Stimulated activated CD8-positive, alpha-beta memory T cell treated with anti-CD3 and anti-CD28 coated beads, Interleukin-7, amount 100 ng/mL, for 1 hour (primary cell): ENCODE data around the gene C1orf74.
"Not testable (repeated sequence)": the region's sequence is repeated elsewhere in the genome, so short reads cannot be mapped to it uniquely, and the experiment has no call there.

Experiments
- DNase-seq, 2 donors: peaks; one replicate each; pipeline ENCODE4 v3.0.0-alpha.2; 2020; ENCODE audit warnings: low read depth in 2 of 2

Gene C1orf74

DNA sequence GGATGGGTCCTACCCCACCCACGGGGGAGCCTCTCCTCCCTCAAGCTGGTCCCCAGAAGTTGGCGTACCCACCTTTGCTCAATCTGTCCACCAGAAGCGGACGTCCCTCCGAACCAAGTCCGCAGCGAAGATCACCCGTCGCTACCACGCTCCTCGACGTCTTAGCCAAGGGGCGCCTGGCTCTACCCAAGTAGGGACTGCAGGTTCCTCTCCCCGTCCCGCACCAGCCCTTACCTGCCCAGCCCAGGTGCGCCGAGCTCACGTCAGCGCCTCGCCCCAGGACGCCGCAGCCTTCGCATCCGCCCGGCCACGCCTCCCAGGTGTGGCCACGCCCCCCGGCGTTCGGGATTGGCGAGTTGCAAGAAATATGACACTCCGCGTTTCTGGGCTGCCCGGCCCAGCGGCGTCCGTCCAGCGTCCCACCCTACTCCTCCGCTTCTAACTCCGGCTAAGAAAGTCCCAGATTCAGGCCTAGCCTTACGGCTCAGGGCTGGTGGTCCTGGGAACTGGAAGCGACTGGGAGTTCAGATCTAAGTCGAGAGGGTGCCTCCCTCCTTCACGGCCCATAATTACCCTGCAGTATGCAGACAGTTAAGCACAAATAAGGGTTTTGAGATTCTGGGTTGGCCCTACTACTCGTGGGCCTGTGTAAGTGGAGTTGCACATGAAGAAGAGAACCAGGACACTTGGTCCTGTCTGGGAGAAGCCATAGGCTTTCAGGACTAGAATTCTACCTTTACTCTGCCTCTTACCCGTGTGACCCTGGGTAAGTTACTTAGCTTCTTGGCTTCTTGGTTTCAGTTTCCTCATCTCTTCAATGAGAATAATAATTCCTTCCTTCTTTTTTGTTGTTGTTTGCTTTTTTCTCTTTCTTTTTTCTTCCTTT, 21.8 kb upstream of the C1orf74 start, which contains the start of gene IRF6:
Gene IRF6 (minus strand): TSS at position 268 of the 886 bp plus-strand sequence. CDS start 4,729 bp downstream, outside the sequence.
- DNase-seq, result peak; percentile 40 to 51

DNA sequence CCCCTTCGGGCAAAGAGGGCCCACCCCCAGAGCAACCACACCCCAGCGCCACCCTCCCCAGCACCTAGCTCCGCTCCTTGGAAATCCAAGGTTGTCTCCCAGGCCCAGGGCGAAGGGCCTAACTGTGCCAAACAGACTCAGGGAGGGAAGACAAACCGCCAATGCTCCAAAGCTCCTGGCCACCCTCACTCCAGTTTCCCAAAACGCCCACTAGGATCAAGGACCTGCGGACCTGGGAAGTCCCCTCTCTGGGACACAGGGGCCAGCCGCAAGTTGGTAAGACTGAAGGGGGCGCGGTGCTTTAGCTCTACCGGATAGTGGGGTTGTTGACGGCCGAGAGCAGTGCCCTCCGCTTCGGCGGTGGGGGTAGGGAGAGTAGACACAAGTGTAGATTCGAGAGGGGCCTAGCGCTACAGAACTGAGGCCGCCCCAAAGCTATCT, 21.0 kb upstream of the C1orf74 start:
- DNase-seq, result no peak

- no peak for DNase-seq
Observed at GRCh38 chr1:209803568-209803967, 19.2 kb upstream of the C1orf74 start.

GRCh38 chr1:209802780-209803152, 18.4 kb upstream of the C1orf74 start:
- no peak for DNase-seq

DNA sequence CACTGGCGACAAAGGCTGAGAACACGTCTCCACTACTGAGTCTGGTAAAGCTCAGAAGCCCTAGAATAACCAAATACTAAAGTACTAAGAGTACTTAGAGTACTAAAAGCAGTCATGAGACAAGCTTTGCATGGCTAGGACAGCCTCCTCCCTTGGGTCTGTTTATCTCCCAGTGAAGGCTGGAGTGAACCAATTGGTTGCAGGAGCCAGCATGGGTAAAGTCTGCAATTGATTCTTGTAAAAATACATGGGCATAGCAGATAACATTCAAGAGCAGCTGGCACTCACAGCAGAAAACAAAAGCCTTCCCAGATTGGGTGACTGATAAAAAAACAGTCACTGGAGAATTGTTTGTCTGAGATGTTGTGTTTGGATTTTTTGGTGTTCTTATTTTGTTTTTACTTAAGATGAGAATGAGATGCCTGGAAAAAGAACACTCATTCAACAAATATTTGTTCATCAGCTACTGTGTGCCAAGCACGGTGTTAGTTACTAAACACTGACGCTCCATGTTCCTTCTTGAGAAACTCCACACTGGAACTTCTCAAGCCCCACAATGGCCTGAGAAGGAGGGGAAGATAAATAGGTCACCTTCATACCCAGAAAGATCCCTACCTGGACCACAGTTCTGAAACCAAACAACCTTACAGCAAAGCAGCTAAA, 17.9 kb upstream of the C1orf74 start:
- DNase-seq, result no peak

DNA sequence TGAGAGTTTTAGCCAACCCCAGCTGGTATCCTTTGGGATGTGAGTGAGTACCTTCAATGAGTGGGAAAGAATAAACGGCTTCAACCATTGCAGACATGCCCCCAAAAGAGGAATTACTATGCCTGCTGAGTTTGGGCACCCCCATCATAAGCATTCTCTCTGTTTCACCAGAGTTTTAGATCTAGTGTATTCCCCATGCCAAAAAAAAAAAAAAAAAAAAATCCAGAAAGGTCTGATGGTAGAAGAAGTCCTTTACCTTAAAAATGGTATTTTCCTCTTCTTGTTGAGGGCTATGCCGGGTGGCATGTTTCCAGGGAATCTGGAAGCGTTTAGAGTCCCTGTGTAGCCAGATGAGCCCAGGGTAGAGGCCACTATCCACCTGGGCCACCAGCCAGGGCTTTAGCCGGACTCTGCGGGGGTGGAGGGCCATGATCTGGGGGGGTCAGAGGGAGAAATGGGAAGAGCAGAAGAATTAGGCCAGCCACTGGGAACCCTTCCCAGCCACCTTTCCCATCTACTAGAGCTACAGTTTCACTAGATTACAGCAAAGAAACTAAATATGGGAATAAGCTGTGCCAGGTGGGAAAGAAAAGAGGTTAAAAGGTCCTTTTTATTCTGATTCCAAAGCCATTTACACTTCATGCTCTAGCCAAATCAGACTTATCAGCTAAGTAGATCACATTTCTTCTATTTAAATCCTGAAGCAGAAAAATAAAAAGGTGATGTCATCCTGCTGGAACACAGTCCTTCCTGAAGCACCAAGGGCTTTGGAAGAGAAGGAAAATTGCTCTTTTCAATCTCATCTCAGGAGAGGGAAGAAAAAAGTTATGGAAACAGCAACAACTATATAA, 16.9 kb upstream of the C1orf74 start:
- DNase-seq, result no peak

- no peak for DNase-seq
Observed at GRCh38 chr1:209797978-209798639, 13.8 kb upstream of the C1orf74 start.

DNA sequence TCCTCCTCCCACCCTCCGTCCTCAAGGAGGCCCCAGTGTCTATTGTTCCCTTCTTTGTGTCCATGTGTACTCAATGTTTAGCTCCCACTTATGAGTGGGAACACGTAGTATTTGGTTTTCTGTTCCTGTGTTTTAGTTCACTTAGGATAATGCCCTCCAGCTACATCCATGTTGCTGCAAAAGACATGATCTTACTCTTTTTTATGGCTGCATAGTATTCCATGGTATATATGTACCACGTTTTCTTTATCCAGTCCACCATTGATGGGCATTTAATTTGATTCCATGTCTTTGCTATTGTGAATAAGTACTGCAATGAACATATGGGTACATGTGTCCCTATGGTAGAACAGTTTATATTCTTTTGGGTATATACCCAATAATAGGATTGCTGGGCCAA, 9.4 kb upstream of the C1orf74 start:
- not testable (repeated sequence) for DNase-seq

GRCh38 chr1:209791920-209792319, 7.6 kb upstream of the C1orf74 start:
- DNase-seq, result no peak

DNA sequence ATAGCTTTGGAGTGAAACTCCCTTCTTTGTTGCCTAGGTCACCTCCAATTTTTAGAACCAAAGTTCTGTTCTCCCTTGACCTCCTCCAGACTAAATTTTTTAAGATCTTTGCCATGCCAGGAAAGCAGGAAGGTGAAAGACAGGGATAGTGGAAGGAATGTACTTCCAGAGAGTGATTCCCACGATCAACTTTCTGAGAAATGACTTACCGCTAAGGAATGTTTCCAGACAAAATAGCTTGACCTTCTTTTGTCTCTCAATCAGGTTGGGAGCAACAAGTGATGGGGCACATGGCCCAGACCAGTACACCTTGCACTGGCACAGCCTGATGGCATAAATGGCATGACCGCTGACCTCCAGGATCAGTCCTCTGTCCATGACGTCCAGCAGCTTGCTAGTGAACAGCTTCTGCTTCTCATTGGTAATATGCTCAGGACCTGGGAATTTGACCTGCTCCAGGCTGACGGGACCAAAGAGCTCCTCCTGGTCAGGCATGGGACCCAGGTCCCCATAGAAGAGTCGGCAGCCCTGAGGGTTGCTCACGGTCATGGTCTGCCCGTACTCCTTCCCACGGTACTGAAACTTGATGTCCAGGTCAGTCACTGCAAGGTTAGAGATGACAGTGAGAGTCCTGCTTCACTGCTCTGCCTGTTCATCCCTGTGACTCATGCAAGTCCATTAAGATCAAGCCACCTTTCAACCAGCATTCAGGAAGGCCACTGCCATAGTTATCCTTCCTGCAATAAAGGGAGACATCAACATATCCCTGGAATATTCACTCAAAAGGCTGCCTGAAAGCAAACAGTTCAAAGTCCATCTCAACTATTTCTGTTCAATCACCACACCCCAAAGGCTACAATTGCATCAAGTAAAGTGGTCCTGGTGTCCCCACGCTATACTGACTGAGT, 6.2 kb upstream of the C1orf74 start:
- DNase-seq, result no peak

- DNase-seq, result no peak
Observed at GRCh38 chr1:209789245-209789644, 4.9 kb upstream of the C1orf74 start.

DNA sequence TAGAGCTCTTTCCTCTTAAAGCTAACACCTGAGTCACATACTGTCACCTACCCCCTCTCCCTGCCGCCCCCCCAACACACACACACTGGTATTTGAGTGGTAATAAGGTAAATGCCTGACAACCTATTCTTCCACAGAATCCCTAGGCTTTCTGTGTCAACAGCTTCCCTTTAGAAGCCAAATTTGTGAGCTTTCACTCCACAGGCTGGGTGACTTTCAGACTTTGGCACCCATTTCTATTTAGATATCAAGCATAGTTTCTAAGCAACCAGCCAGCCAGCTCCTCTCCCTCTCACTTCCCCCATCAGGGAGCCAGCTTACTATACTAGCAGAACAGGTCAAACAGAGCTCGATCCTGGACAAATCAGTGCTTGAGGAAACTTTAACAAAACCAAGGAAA, 3.2 kb upstream of the C1orf74 start:
- DNase-seq, result no peak

GRCh38 chr1:209786146-209786545, 1.8 kb upstream of the C1orf74 start:
- DNase-seq, result no peak

GRCh38 chr1:209785592-209785991, 1.2 kb upstream of the C1orf74 start:
- no peak for DNase-seq

- no peak for DNase-seq
Observed at GRCh38 chr1:209783386-209783785, 973 bp downstream of the C1orf74 start.

DNA sequence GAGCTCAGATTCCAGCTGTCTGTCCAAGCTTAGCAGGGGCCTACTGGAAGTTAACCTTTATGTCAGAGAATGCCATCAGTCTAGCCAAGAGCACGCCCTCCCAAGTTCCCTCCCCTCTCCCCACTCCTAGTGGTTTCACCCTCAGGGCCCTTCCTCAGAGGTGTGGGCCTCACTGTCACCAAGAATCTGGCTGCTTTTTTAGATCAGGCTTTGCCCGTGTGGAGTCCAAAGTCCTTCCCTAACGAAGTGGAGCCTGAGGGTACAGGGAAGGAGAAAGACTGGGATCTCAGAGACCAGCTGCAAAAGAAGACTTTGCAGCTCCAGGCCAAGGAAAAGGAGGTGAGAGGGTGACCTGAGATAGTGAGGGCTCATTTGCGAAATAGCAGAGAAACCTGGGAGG, 4.1 kb downstream of the C1orf74 start:
- DNase-seq, result no peak

GRCh38 chr1:209778102-209778501, 6.3 kb downstream of the C1orf74 start:
- no peak for DNase-seq

GRCh38 chr1:209777587-209777986, 6.8 kb downstream of the C1orf74 start:
- no peak for DNase-seq

GRCh38 chr1:209775678-209776077, 8.7 kb downstream of the C1orf74 start:
- DNase-seq, result no peak

GRCh38 chr1:209774592-209774991, 9.8 kb downstream of the C1orf74 start:
- DNase-seq, result no peak

DNA sequence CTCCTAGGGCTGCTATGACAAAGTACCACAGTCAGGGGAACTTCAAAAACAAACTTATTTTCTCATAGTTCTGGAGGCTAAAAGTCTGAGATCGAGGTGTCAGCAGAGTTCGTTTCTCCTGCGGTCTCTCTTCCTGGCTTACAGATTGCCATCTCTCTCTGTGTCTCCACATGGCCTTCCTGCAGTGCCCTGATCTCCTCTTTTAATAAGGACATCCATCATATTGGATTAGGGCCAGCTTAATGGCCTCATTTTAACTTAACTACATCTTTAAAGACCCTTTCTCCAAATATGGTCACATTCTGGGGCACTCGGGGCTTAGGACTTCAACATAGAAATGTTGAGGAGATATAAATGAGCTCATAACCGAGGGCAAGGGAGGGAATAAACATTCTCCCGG, 12.2 kb downstream of the C1orf74 start:
- DNase-seq, result no peak
